Measurements from ENCODE around the gene BUD23. TPM values are rescaled to one million over a fixed set of nuclear protein-coding genes. Genes with fewer than 3 reads are reported as not detected.

BUD23 gene
- total RNA-seq, 1 experiment from 2014 or later = 124 TPM

DNA sequence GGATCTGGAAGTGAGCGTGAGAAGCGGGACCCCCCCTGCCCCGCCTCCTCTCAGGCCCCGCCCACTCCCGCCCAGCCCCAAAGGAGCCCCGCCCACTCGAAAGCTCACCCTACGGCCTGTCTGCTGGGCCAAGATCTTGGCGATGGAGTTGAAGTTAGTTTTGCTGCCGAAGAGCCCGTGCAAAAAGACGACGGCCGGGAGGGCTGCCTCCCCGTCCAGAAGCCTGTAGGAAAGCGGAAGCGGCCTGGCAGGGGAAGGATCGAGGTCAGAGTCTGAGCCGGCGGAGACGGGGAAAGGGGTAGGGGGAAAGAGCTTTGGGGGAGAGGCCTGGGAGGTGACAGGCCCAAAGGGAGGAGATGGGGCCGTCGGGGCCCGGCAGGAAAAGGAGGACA lies 54.8 kb downstream of the BUD23 start:
- BruUV-seq (replicated peaks) = no TSS peak
- ChIA-PET POLR2A (interaction anchor here (0.5 to 1.6 kb wide), 8 partner anchors 24 to 455 kb away, joined by 3 to 13 read pairs (median 6); no protein-coding TSS in a partner anchor), CTCF (interaction anchor here (0.5 to 0.6 kb wide), 3 partner anchors 57 to 558 kb away, joined by 3 to 4 read pairs (median 4); no protein-coding TSS in a partner anchor)
- ATAC-seq = peak; percentile 40
- peak overlapping the region; percentile 78 to 93 for H3K4me3 ChIP-seq (ENCODE audit: low read depth in 2 of 2, low read length in 2 of 2)
- intact Hi-C loops (cut with micrococcal nuclease; ENCODE audit: unreplicated experiment) = no loop called here
- DNase-seq (ENCODE audit: low read depth, low spot score) = no peak
- H3K27me3 ChIP-seq (ENCODE audit: control insufficient read depth, insufficient read depth, low read length) = no peaks in the 10 kb centered on the region
- peak overlapping the region; percentile 93 for H3K27ac ChIP-seq (ENCODE audit: low read length)
- in situ Hi-C loops (cut with HindIII; ENCODE audit: low pct_unique_long_range_greater_than_20kb, low sequenced_read_pairs) = no loop called here
- peaks cover 59% of the 10 kb centered on the region for H3K4me1 ChIP-seq (ENCODE audit: control insufficient read depth, insufficient read depth, low read length)
- H3K36me3 ChIP-seq (ENCODE audit: control insufficient read depth, insufficient read depth, low read length) = peaks cover 5% of the 10 kb centered on the region; the same call in 1 of the 2 replicates
- H3K9me3 ChIP-seq (ENCODE audit: control insufficient read depth, insufficient read depth, low read depth, low read length) = no peaks in the 10 kb centered on the region
- no peak for TF ChIP-seq POLR2AphosphoS5 (IDR thresholded peaks at IDR 0.05; ENCODE audit: low read depth, low read length)
- no peak for TF ChIP-seq TCF7L2 (IDR thresholded peaks at IDR 0.05; ENCODE audit: low read depth, low read length)

DNA sequence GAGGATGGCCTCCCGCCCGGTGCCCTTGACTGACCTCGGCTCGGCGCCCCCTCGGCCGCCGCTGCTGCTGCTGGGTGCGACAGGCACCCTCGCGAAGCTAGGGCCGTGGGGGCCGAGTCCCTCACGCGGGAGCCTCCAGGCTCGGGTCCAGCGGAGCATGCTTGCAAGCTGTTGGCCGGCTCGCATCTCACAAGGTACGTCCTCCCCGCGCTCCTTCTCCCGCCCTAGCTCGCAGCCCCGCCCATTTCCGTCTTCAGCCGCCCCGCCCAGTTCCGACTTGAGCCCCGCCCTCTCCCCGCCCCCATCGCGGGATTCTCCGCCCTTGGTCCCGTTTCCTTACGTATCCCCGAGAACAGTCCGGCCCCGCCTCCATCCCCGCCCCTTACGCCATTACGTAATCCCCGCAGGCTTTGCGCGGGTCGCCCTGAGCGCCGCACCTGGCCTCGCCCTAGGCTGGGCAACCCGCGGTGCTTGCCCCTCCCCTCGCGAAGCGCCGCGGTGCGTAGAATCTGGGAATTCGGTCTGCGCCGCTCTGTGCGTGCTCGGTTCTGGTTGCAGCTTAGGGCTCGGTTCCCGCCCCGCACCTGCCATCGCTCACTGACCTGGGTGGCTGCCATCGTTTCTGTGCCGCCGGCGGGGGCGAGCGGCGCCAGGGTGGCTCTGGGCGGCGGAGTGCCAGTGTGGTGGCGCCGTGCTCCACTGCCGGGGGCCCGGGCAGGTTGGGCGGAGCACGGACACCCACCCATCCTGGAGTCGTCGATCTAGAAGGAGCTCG lies 55.4 kb downstream of the BUD23 start, which contains the start of gene ABHD11:
Gene ABHD11, minus strand, starts transcription at position 191 of the 775 bp plus-strand sequence. Its CDS starts 32 bp downstream, at position 159.
- Histone ChIP-seq H3K9me3 (ENCODE audit: control insufficient read depth, insufficient read depth, low read depth, low read length) (no peaks in the 10 kb centered on the region), H3K4me3 (ENCODE audit: low read depth in 2 of 2, low read length in 2 of 2) (peak within 1 kb of the TSS; percentile 78 to 93), H3K36me3 (ENCODE audit: control insufficient read depth, insufficient read depth, low read length) (peaks cover 5% of the 10 kb centered on the region; the same call in 1 of the 2 replicates), H3K4me1 (ENCODE audit: control insufficient read depth, insufficient read depth, low read length) (peaks cover 65% of the 10 kb centered on the region), H3K27me3 (ENCODE audit: control insufficient read depth, insufficient read depth, low read length) (no peaks in the 10 kb centered on the region), H3K27ac (ENCODE audit: low read length) (peak within 1 kb of the TSS; percentile 96)
- DNase-seq (ENCODE audit: low read depth, low spot score) (peak; percentile 94), ATAC-seq (peak; percentile 85)
- ChIA-PET POLR2A (interaction anchor here (0.5 to 1.6 kb wide), 7 partner anchors 24 to 454 kb away, joined by 4 to 13 read pairs (median 7); no protein-coding TSS in a partner anchor), CTCF (interaction anchor here (0.5 to 0.7 kb wide), 5 partner anchors 18 to 557 kb away, joined by 3 to 5 read pairs (median 4); no protein-coding TSS in a partner anchor)
- BruUV-seq (replicated peaks) = no TSS peak
- in situ Hi-C loops (cut with HindIII; ENCODE audit: low pct_unique_long_range_greater_than_20kb, low sequenced_read_pairs) = no loop called here
- intact Hi-C loops (cut with micrococcal nuclease; ENCODE audit: unreplicated experiment) = no loop called here
- TF ChIP-seq, protein P1, sequence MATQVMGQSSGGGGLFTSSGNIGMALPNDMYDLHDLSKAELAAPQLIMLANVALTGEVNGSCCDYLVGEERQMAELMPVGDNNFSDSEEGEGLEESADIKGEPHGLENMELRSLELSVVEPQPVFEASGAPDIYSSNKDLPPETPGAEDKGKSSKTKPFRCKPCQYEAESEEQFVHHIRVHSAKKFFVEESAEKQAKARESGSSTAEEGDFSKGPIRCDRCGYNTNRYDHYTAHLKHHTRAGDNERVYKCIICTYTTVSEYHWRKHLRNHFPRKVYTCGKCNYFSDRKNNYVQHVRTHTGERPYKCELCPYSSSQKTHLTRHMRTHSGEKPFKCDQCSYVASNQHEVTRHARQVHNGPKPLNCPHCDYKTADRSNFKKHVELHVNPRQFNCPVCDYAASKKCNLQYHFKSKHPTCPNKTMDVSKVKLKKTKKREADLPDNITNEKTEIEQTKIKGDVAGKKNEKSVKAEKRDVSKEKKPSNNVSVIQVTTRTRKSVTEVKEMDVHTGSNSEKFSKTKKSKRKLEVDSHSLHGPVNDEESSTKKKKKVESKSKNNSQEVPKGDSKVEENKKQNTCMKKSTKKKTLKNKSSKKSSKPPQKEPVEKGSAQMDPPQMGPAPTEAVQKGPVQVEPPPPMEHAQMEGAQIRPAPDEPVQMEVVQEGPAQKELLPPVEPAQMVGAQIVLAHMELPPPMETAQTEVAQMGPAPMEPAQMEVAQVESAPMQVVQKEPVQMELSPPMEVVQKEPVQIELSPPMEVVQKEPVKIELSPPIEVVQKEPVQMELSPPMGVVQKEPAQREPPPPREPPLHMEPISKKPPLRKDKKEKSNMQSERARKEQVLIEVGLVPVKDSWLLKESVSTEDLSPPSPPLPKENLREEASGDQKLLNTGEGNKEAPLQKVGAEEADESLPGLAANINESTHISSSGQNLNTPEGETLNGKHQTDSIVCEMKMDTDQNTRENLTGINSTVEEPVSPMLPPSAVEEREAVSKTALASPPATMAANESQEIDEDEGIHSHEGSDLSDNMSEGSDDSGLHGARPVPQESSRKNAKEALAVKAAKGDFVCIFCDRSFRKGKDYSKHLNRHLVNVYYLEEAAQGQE (IDR thresholded peaks at IDR 0.05; ENCODE audit: insufficient read depth in 1 of 2, low read depth in 2 of 2, low read length in 1 of 2) = 0 out of 4 replicates have a peak, but pooled peaks of 1 of the 2 experiments have one; percentile 53
- TF ChIP-seq, protein P2, sequence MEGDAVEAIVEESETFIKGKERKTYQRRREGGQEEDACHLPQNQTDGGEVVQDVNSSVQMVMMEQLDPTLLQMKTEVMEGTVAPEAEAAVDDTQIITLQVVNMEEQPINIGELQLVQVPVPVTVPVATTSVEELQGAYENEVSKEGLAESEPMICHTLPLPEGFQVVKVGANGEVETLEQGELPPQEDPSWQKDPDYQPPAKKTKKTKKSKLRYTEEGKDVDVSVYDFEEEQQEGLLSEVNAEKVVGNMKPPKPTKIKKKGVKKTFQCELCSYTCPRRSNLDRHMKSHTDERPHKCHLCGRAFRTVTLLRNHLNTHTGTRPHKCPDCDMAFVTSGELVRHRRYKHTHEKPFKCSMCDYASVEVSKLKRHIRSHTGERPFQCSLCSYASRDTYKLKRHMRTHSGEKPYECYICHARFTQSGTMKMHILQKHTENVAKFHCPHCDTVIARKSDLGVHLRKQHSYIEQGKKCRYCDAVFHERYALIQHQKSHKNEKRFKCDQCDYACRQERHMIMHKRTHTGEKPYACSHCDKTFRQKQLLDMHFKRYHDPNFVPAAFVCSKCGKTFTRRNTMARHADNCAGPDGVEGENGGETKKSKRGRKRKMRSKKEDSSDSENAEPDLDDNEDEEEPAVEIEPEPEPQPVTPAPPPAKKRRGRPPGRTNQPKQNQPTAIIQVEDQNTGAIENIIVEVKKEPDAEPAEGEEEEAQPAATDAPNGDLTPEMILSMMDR (IDR thresholded peaks at IDR 0.05) = no peak
- TF ChIP-seq SIN3A (IDR thresholded peaks at IDR 0.05; ENCODE audit: borderline replicate concordance, insufficient read depth, low read depth, low read length) (peak; percentile 88; the same call in 1 of the 2 replicates), TCF7L2 (IDR thresholded peaks at IDR 0.05; ENCODE audit: low read depth, low read length) (0 out of 2 replicates have a peak, but pooled peaks have one; percentile 24), POLR2AphosphoS5 (IDR thresholded peaks at IDR 0.05; ENCODE audit: low read depth, low read length) (peak; percentile 86)

All from Panc1 (cell line).